Fibroblast of skin of left quadriceps (primary cell): ENCODE data around the gene UBE2J2.

Experiments
- DNase-seq, 2 experiments: peaks; one replicate each; pipeline ENCODE4 v3.0.0-alpha.2; 2013; ENCODE audit warnings: low read depth in 2 of 2

The UBE2J2 gene

DNA sequence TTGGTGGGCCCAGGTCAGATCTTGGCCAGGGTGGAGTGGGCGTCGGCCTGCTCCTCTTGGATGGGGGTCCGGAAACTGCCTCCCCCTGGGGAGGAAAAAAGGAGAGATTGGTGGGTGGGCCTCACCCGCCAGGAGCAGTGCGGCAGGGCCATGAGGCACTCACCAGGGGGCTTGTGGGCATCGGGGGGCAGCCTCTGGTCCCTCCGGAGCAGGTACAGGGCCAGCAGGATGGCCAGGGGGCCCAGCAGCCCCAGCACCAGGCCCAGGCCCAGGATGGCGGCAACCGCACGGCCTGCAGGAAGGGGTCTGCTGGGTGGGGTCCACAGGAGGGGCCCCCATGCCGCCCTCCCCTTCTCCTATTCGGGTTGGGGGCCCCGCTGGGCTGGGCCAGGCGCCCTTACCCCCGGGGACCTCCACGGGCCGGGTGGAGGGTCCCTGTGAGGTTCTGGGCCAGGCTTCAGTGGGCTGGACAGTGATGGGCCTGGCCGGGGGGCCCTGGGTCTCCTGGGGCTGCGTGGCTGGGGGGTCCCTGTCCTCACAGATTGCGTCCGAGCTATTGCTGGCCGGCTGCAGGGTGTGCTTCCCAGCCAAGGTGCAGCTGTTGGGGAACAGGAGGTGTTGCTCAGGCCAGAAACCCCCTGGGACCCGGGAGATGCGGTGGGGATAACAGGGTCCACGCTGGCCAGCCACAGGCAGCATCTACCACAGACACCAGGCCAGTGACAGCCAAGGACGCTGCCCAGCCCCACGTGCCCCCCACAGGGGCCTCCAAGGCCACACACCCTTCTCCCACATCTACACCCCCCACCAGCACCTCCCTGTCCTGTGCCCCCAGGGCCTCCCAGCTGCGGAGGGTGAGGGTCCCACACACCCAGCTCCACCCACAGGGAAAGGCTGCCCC, 61.9 kb downstream of the UBE2J2 start:
- no peak for DNase-seq

DNA sequence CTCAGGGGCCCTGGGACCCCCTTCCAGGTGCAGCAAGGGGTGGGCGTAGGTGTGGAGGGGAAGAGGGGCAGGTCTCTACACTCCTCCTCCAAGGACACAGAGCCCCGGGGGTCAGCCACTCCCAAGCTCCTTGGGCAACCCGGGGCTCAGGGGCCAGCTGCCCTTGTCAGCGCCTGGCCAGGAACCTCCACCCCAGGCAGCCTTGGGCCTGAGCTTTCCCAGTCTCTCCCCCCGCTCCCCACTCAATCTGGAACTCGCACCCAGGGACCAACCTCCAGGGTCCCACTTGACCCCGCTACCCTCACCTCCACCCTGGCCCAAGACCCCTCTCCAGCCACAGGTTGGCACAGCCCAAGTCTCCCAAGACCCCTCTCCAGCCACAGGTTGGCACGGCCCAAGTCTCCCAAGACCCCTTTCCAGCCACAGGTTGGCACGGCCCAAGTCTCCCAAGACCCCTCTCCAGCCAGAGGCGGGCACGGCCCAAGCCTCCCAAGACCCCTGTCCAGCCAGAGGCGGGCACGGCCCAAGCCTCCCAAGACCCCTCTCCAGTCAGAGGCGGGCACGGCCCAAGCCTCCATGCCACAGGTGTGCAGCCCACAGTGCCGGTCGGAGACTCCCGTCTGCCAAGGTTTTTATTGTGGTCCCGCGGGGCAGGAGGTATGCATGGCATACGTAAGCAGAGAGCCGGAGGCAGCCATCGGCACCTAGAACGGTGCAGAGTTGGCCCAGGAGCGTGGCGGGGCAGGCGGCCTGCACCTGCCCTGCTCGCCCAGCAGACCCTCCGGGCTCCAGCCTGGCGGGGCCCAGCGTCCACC, 62.7 kb downstream of the UBE2J2 start:
- no peak for DNase-seq

DNA sequence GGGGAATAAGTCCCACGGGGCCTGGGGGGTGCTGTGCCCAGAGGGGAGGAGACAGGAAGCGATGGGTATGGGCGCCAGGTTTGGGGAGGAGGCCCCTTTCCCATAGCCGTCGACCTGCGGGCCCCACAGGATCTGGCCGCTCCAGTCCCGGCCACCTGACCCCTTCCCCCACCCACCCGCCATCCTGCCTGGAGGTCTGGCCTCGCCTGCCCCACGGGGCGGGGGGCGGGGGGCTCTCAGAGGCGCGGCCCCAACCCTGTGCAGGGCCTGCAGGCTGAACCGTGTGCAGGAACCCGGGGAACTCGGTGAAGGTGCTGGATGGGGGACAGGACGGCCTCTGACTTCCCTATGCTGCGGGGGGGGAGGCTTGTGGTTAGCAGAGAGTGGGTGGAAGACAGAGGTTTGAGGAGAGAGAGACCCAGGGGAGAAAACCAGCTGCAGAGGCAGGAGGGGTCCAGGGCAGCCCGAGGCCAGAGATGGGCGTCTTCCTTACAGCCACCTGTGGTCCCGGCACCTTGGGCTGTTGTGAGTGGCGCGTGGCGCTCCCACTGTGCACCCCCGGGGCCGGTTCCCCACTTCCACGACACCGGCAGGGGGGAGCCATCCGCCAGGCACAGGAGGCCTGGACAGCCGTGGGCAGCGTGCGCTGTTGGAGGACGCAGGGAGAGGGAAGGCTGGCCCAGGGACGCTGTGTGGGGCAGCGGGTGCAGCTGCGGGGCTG, 64.8 kb downstream of the UBE2J2 start:
- peak in 1 of 2 experiments; percentile 2 for DNase-seq

DNA sequence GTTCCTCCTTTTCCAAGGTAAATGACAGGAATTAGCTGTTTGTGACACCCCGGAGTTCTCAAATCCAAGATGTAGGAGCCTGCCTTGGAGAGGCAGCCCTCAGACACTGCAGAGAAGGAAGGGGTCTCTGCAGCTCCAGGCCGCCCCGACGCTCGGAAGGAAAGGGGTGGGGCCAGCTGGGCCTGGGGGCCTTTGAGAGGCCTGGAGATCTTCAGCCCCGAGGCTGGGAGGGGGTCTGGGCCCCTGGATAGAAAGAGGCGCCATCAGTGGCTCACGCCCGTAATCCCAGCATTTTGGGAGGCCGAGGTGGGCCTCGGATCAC, 66.1 kb downstream of the UBE2J2 start:
- no peak for DNase-seq

DNA sequence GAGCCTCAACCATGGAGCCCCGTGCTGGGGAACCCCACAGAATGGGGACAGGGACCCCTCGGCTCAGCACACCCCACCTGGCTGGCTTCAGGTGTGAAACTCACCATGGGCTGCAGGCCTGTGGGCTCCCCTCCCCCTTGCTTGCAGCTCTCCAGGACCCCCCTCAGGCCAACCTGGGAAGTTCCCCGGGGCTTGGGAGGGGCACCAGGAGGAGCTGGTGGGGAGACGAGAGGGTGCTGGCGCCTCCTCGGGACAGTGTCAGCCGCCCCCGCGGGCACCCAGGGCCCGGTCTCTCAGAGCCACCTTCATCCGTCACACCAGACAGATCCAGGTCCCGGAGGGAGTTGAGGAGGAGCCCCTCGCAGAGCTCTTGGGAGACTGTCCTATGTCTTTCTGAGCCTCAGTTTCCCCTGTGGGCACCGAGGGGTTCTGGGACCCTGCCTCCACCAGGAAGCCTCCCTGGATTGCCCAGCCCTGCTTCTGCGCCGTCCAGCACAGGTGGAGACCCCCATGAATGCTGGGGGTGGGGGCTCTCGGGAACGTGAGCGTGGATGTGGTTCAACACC, 66.6 kb downstream of the UBE2J2 start:
- DNase-seq = no peak

DNA sequence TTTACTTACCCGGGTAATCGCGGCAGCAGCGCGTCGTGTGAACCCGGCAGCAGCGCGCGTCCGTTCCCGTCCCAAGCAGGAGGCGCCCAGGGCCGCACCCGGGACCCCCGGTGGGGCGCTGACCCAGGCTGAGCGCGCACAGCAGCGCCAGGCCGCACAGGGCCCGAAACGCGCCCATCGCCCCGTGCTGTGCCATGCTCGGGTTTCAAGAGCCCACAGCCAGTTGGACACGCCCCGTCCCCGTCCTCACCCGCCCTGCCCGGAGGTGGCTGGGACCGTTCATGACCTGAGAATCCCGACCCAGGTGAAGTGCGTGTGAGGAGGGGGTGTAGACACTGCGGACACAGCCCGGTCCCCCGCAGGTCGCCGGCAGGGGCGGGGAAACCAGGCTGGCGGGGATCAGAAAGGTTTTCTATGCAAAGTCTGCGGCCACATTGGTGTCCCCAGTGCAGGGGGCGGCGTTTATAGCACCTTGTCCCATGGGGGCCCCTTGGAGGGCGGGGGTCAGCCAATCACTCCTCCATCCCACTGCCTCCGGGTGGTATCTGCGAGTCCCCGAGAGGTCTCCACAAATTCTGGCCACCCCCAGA, 67.2 kb downstream of the UBE2J2 start, which contains the start of gene TNFRSF18:
TNFRSF18 (minus strand) TSS at position 217 of the 590 bp plus-strand sequence; CDS start at position 196, 21 bp downstream.
- DNase-seq = no peak

DNA sequence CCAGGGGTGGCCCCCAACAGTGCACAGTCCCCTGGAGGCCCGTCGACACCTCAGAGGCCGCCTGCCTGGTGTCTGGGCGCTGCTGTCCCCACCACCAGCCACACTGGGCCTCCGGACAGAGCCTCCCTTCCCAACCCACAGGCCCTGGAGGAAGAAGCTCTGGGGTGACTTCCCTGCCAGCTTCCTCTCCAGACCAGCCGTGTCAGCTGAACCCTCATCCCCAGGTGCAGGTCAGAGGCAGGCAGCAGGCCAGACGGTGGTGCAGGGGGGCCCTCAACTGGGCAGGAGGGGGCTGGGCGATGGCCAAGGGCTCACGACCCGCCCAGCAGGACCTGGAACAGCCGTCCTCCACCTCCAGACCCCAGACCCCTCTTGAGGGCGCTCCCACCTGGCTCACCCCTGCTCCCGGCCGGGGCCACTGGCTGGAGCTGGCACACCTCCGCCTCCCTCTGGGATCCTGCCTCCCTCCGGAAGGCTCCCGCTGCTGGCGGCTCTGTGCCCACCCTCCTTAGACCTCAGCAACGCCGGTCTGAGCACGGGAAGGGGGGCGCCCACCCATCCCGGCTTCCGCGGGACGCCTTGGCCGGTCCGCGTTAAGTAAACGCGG, 67.8 kb downstream of the UBE2J2 start:
- no peak for DNase-seq

DNA sequence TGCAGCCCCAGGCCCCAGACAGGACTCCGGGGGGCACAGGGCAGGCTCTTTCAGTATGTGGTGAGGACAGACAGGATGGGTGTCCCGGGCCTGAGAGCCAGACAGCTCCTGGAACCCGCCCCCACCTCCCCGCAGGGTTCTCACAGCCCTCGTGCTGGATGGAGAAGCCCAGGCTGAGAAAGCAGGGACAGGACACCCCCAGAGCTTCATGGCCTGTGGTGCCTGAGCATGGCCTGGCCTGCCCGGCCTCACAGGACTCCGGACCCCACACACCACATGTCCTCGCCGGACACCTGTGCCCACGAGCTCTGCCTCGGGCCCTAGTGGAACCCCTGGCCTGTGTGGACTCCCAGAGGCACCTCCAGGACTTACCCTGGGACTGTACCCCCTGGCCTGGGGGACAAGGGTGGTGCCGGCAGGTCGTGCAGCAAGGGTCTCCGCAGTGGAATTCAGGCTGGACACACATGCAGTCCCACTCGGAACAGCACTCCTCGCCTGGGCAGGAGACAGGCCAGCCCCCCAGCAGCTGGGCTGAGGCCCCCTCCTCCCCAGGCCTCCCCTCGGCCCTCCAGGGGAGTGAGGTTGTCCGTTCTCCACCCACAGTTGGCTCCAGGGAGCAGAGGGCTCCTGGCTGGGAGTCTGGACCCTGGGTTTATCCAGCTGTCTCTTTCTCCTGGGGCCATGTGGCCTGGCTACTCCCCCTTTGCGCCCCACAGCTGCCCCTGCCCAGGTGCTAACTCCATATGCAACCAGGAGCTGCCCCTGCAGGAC, 68.5 kb downstream of the UBE2J2 start:
- no peak for DNase-seq

DNA sequence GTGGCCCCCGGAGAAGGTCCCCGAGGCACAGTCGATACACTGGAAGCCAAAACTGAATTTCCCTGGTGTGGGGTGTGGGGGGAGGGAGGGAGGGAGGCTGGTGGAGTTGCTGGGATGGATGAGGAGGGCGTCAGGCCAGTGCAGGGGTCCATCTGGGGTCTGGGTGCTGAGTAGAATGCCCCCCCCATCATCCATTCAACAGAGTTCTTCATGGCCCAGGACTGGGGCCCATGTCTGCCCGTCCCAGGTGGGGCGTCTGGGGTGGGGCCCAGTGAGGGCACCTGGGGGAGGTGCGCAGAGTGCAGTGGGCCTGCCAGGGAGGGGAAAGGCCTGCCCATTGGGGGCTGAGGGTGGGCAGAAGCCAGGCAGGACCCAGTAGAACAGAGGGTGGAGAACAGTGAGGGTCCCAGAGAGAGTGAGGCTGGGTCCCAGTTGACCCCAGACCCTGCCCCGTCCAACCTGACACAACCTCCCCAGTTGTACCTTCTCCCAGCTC, 69.2 kb downstream of the UBE2J2 start:
- DNase-seq = no peak
